Activated T-cell treated with anti-CD3 and anti-CD28 coated beads for 1 hour (primary cell): Measurements from ENCODE around the gene PLEKHF1.
A peak's percentile ranks its signal among the peaks of the same experiment; 100 is the strongest.
"Not testable (repeated sequence)": the region's sequence is repeated elsewhere in the genome, so short reads cannot be mapped to it uniquely, and the experiment has no call there.

ENCODE experiments used
- DNase-seq: peaks from one replicate; pipeline ENCODE4 v3.0.0-alpha.2; 2020; ENCODE audit warnings: low read depth

The PLEKHF1 gene

DNA sequence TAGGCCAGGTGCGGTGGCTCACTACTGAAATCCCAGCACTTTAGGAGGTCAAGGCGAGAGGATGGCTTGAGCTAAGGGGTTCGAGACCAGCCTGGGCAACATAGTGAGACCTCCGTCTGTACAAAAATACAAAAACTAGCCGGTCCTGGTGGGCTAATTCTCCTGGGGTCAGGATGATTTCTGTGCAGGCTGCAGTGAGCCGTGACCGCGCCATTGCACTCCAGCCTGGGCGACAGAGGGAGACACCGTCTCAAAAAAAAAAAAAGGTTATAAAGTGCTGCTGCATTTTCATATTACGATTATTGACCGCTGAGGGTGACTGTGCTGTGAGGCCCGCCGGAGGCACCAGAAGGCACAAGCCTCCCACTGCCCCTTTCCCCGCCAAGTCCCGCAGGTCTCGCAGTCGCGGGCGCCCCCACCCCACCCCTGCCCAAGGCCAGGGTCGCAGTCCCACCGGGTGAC lies 477 bp upstream of the PLEKHF1 start:
- no peak for DNase-seq

DNA sequence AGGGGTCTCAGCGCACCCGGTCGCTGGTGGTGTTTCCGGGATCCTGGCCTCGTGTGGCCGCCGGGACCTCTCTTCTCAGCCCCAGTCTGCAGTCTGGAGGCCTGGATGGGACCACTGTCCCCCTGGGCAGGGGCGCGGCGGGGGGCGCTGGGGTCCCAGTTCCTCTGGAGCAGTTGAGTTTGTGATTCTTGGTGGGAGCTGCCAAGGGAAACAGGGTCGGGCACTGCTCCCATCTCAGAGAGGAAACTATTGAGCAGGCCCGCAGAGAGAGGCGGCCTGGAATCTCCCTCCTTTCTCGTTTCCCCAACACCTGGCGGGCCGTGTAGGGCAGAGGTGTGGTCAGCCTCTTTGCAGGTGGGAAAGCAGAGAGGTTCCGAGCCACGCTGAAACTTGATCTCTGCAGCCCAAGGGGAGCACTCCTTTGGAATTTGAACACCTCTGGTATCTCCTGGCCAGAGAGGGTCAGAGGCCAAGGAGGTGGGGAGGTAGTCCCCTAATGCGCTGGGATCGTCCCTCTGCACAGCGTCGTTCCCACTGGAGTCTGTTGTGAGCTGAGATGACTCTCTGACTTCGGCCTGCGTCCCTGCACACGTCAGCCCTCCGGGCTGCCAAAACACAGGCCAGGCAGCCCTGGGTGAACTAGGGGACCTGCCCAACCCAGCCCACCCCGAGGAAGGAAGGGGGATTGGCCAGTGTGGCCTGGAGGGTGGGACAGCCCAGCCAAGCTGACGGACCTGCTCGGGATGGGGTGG lies 741 bp downstream of the PLEKHF1 start:
- DNase-seq, result no peak

DNA sequence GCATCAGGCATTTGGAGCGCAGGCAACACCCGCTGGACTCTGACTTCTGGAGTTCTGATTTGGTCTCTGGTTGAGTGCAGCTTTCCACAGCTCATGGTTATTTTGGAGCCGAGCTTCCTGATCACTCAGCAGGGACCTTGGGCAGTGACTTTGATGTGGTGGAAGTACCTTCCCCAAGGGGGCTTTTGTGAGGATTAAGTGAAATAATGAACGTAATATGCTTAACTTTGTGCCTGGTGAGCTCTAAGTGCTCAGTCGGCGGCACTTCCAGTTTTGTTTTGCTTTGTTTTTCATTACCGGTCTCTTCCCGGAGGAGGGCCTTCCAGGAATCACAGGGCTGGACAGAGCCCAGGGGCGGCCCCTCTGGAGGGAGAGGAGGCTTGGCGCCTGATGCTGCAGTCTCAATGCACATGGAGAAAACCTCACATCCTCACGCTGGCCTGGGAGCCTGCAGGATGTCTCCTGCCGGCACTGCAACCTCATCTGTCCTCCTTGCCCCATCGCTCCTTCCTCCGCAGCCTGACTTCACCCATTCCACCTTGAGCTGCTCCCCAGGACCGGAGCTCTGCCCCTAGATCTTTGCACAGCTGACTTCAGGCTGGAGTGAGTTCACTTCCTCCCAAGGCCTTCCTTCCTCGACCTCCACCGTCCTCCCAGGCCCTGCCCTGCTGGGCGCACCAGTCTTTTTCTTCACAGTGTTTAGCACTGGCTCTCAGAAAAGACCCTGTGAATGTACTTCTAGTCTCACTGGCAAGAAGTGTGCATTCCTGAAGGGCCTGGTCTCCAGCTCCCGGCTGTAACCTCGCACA lies 1.5 kb downstream of the PLEKHF1 start:
- no peak for DNase-seq

DNA sequence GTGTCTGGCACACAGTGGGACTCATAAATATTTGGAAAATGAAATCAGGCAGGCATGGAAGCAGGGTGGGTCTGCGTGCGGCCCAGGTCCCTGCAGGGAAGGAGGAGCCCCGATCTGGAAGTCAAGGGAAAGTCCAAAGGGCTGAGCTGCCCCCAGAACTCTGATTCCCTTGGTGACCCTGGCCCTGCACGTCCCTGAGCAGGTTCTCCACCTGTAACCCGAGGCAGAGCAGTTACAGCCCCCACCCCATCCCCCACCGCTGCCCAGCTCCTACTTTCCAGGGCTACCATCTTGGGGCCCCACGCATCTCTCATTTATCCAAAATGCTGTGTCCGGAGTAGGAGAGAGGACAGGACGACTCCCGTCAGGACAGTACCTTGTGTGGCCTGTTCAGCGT lies 2.1 kb downstream of the PLEKHF1 start:
- DNase-seq, result no peak

DNA sequence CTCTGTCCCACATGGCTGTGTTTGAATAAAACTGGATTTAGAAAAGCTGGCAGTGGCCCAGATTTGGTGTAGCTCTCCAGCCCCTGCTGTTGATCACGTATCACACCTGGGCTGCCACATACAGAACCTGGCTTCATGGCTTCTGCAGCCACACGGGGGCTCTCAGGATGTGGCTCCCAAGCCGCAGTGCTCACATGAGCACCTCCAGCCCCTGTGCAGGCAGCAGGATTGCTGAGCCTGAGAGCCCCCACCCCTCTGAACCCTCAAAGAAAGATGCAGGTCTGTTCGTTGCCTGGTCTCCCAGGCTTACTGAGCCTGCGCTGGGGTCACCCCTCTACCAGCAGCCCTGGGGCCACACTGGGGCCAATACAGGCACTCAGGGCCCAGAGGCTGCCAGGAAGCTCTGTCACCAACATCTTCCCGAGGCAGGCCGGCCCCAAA lies 2.7 kb downstream of the PLEKHF1 start:
- no peak for DNase-seq

DNA sequence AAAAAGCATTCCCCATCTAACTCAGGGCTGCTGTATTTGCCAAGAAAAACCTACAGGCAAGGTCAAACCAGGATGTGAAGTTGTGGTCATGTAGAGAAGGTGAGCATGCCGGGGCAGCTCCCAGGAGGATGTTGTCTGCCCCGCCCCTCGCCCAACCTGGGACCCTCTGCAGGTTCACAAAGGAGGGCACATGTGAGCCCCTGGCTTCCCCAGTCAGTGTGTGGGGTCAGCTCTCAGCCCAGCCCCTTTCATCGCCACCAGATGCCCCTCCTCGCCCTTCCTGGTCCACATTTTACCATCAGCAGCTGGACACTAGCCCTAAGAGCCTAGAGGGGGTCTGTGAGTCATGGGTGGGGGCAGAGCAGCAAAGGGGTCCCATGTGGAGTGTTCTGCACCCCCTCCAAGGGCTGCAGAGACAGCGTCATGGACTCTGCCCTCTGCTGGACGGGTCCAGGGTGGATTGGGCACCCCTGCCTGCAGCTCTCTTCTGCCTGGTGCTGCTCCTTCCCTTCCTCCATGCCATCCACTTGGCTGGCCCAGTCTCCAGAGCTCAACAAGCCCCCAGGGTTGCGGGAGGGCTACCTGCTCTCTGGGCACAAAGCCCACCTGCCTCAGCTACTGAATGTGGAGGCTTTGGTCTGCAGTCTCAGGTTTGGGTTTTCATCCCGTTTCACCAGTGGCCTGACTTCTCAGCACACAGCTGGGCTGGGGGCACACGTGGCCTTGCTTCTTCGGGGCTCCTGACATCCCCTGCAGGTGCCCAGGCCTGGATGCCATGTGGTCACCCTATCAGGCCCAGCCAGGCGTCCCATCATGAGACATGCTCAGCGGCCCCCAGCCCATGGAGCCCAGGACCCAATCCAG lies 3.7 kb downstream of the PLEKHF1 start:
- DNase-seq, result no peak

DNA sequence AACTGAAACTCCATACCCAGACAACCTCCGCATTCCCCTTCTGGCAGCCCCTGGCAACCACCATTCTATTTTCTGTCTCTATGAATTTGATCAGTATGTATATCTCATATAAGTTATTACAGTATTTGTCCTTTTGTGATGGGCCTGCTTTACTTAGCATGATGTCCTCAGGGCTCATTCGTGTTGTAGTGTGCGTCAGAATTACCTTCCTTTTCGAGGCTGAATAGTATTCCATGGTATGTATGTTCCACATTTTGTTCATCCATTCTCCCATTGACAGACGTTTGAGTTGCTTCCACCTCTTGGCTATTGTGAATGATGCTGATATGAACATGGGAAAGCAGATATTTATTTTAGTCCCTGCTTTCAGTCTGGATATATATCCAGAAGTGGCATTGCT lies 5.0 kb downstream of the PLEKHF1 start:
- no peak for DNase-seq

DNA sequence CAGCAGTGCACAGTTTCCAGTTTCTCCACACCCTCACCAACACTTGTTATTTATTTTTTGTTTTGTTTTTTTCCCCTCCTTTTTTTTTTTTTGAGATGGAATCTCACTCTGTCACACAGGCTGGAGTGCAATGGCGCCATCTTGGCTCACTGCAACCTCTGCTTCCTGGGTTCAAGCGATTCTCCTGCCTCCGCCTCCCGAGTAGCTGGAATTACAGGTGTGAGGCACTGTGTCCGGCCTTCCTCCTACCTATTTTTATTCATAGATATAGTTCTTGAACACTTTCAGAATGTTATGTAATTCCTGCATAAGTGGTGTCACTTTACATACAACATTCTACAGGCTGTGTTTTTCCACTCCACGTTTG lies 5.7 kb downstream of the PLEKHF1 start:
- DNase-seq, result not testable (repeated sequence)

DNA sequence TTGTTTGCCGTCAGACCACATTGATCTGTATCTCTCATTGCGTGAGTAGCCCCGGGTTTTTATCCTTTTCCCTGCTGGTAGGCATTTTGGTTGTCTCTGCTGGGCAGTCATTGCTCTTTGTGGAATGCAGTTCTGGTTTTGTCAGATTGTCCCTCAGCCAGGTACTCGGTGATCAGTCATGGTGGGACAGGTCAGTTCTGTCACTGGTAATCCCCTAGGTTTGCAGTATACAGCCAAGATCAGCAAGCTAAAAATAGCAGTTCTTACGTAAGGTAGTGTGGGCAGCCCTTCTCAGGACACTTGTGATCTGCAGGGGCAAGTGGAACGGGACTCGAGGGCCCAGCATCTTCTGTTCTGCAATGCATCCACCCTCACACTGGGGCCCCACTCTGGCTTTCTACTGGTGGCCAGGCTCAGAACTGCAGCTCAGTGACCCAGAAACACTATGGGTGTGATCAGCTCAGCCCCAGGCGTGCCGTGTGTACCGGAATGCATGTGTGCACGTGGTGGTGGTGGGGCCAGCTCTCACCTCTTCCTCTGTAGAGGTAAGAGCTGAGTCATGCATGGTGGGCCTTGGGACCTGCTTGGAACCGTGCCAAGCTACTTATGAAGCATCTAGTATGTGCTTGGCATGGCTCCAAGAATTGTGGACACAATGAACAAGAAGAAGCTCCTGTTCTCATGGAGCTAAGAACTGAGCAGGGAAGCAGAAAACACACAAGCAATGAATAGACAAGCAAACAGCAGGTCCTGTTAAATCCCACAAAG lies 6.3 kb downstream of the PLEKHF1 start:
- peak; percentile 77 for DNase-seq

DNA sequence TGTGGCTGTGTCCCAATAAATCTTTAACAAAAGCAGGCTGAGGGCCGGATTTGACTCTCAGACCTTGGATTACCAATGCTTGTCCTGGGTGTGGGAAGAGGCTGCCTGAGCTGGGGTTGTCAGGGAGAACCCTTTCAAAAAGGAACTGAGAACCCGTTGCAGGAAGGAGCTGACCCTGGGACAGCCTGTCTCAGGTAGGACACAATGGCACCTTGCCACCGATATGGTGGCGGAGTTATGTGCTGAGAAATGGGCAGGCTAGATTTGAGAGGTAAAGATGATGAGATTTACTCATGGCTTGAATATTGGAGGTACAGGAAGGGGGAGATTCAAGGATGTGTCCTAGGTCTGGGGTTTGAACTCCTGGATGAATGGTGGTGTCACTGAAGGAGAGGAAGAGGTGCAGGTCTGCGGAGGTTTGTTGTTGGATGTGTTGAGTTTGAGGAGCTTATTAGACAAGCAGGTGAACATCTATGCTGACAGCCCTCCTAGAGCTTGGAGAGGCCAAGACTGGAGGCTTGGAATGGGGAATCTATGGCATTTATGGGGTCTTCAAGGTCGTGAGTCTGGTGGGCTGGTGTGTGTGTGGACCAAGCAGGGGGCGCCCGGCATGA lies 7.2 kb downstream of the PLEKHF1 start:
- no peak for DNase-seq

DNA sequence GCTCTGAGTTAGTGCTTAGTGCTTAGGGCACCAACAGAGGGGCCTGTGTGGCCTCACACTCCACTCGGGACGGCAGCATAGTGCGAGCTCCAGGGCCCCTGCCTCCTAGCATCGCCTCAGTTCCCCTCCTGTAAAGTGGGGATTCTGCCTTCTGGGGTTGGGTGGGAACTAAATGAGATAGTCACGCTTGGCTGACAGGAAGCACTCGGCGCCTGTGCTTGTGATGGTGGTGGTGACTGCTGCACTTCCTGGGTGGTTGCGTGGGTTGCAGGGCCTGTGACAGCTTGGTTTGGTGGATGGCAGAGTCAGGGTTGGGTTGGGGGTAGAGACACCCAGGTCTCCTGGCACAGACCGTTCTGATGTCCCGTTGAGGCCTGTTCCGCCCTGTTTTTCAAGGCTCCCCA lies 7.7 kb downstream of the PLEKHF1 start:
- peak; percentile 77 for DNase-seq

DNA sequence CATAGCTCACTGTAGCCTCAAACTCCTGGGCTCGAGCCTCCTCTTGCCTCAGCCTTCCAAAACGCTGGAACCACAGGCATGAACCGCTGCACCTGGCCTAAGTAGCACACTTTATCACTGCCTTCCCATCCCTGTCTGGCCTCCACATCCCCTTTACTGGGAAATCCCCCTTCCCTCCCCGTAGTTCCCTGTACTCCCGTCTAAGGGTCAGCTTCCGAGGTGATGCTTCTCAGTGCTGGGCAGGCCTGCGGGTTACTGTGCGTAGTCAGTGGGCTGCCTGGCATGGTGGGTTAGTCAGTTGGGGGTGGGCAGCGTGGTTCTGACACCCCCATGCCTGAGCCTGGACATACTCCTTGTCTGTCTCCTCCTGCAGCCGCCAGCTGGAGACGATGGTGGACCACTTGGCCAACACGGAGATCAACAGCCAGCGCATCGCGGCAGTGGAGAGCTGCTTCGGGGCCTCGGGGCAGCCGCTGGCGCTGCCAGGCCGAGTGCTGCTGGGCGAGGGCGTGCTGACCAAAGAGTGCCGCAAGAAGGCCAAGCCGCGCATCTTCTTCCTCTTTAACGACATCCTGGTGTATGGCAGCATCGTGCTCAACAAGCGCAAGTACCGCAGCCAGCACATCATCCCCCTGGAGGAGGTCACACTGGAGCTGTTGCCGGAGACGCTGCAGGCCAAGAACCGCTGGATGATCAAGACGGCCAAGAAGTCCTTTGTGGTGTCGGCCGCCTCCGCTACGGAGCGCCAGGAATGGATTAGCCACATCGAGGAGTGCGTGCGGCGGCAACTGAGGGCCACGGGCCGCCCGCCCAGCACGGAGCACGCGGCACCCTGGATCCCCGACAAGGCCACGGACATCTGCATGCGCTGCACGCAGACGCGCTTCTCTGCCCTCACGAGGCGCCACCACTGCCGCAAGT lies 8.4 kb downstream of the PLEKHF1 start:
- DNase-seq, result no peak

DNA sequence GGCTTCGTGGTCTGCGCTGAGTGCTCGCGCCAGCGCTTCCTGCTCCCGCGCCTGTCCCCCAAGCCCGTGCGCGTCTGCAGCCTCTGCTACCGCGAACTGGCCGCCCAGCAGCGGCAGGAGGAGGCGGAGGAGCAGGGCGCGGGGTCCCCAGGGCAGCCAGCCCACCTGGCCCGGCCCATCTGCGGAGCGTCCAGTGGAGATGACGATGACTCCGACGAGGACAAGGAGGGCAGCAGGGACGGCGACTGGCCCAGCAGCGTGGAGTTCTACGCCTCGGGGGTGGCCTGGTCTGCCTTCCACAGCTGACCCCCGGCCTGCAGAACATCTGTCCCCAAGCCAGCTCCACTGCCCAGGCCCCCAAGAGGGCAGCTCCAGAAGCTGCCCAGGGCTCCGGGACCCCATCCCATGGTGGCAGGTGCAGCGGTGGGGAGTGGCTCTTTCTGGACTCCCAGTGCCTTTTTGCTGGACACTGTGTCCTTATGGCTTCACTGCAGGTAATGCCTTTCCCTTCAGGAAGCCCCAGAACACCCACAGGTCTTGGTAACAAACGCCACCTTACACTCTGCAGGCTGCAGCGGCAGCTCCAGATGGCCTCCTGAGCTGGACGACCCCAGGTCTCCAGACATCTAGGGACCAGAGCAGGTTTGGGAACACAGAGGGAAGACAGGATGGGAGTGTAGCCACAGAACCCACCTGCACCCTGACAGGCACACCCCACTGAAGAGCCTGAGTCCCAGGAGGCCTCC lies 9.3 kb downstream of the PLEKHF1 start:
- no peak for DNase-seq

DNA sequence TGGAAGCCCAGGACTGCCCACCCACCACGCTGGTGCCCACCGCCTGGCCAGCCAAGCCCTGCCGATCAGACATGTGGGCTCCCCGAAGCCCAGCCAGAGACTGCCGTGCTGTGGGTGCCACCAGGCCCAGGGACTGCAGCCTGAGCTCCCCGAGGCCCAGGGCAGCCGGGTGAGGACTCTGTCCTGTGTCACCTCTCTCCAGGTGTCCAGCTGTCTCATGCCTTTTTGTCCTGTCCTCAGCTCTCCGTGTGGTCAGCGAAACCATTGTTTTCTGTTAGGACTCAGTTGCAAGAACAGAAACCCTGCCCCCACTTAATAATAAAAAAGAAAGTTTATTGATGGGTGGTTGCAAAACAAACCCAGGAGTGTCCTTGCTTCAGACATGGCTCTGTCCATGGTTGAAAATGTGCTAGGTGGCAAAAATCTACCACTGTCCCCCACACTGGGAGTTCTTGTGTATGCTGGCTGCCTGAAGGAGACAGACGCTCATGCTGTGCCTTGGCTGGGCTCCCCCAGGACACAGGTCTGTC lies 9.9 kb downstream of the PLEKHF1 start:
- DNase-seq, result no peak

DNA sequence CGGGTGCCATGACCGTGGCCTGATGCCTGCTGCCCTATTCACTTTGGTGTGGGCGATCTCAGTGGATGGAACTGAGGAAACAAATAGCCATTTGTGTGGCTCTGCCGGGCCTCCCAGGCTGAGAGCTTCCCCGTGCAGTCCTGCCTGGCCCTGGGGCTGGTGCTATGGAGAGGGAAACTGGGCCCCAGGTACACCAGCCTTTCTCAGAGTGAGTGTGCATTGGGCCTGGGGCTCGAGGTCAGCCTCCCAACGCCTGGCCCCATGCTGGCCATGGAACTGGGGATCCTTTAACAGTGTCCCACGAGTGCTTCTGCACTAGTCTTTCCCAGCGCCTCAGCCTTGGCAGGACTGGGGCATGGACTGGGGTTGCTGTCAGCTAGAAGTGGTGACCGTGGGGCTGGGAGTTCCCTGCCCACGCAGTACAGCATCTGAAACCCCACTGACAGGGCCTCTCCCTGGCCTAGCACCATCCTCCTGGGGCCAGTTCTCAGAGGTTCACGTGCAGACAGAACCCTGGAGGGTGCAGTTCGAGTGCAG lies 10.5 kb downstream of the PLEKHF1 start:
- no peak for DNase-seq

DNA sequence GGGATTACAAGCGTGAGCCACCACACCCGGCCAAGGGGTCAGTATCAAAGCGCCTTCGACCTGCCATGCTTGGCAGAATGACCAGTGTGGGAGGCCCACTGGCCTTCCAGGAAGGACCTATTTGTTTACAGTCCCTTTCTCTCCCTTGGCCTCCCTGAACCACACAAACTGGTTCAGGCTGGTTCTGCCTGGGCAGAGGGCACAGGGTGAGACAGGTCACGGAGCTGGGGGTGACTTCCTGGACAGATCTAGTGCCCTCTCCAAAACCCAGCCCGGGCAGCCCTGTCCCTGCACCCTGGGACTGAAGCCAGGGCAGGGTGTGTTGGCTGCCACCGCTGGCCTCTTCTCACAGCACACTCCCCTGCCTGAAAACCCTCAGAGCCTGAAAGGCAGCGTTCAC lies 11.3 kb downstream of the PLEKHF1 start:
- no peak for DNase-seq

DNA sequence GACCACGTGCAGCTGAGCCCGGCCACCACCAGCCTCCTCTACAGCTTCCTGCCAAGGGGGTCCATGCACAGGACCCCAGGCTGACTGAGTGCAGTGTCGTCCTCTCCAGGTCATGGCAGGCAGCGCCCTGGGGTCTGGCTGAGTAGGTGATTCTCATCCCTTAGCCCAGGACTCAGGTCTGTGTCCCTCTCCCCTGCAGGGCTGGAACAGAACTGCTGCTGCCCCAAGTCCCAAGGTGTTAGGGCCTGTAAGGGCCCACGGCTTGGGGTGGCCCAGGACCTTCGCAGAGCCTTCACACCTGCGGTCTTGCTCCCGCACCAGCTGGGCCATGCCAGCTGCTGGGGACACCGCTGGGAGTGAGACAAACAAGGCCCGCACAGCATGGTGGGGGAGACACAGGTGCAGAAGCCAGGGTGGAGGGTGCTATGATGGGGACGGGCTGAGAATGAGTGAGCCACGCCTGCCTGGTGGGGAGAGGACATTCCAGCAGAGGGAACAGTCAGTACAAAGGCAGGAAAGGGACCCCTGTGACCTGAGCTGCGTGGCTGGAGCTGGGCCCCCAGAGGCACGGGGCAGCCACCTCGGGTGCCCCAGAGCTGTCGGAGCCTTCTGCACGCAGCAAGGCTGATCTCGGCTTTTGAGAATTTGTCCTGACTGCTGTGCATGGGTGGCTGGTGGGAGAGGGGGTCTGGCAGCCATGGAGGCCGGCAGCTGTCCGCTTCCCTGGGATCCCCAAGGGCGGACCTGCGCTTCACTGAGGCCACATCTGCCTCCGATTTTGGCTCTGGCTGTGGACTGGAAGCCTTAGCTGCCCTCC lies 11.9 kb downstream of the PLEKHF1 start:
- no peak for DNase-seq

DNA sequence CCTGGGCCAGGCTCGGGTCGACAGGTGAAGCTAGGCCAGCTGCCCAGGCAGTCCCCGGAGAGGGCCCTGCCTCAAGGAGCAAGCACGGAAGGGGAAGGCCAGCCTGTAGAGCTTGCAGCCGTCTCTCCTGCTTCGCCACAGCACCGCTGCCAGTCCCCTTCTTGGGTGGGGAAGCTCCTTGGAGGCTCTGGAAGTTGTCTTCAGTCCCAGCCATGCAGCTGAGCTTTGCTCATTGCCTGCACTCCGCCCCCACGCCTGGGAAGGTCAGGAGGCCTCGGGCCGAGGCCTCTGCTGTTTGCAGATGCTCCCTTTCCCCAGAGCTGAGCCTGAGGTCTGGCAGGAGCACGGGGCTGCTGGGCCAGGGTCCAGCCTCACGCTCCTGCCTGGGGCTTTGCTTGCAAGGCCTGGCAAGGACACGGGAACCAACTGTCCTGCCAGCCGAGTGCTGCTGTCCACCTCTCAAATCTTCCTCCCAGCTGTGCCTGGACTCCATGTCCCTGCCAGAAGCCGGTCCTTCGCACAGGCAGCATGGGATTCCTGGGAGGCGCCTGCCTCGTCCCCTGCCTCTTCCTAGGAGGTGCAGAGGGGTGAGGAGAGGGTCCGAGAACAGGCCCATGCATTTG lies 13.3 kb downstream of the PLEKHF1 start:
- DNase-seq, result no peak
